ENCODE measurements around the gene APLNR. TPM values are rescaled to one million over a fixed set of nuclear protein-coding genes. Genes with fewer than 3 reads are reported as not detected.

The APLNR gene
- total RNA-seq, 5 donors from 2014 or later (not counting 1 experiment from before 2014, with no cell fraction given): not detected

DNA sequence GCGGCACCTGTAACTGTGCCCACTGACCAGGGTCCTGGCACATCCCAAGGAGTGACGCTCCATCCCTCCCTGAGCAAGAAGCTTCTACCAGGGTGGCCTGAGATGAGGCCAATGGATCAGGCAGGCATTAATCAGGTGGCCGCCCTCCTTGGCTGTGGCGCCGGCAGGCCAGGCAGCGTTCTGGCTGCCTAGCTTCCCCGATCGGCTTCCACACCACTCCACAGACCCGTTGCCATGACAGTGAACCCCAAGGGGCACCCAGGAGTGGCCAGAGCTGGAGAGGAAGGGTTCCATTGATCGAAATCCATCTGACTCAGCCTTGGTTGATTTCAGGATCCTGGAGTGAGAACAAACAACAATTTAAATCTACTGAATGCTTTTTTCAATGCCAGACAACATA is 34.8 kb downstream of the APLNR start:
- ATAC-seq (replicated peaks in 1 of 4): no peak
- no peak overlapping the region for H3K27ac ChIP-seq (ENCODE audit: low read length)
- CTCF ChIA-PET: no interaction called here
- H3K27me3 Mint-ChIP-seq: peaks cover 20 to 23% of the 10 kb centered on the region in 2 donors
- POLR2A ChIA-PET: no interaction called here
- H3K9me3 Mint-ChIP-seq: no peaks in the 10 kb centered on the region
- no peaks in the 10 kb centered on the region for H3K9me3 ChIP-seq
- H3K36me3 ChIP-seq (ENCODE audit: control insufficient read depth in 2 of 2, extremely low read depth in 1 of 2, insufficient read depth in 1 of 2, low read length in 1 of 2): no peaks in the 10 kb centered on the region
- DNase-seq: no peak
- H3K27ac Mint-ChIP-seq: no peak overlapping the region
- no peaks in the 10 kb centered on the region for H3K36me3 Mint-ChIP-seq
- H3K4me3 Mint-ChIP-seq: no peak overlapping the region
- no peaks in the 10 kb centered on the region for H3K4me1 Mint-ChIP-seq
- WGBS (ENCODE audit: insufficient coverage): 95% methylated on average over 6 of the region's 10 CpGs
- peaks cover 0 to 22% of the 10 kb centered on the region in 2 experiments for H3K27me3 ChIP-seq (replicated peaks in 1 of 2; ENCODE audit: control insufficient read depth in 2 of 2, extremely low read depth in 1 of 2, insufficient read depth in 2 of 2, low read length in 1 of 2)
- H3K4me3 ChIP-seq (ENCODE audit: control insufficient read depth in 1 of 2, extremely low read depth in 1 of 2, low read length in 1 of 2): no peak overlapping the region
- no peaks in the 10 kb centered on the region for H3K4me1 ChIP-seq (ENCODE audit: control insufficient read depth in 1 of 2, extremely low read depth in 1 of 2, insufficient read depth in 2 of 2, low read length in 2 of 2)

GRCh38 chr11:57200917-57201316 is 36.1 kb downstream of the APLNR start:
- H3K4me1 Mint-ChIP-seq: no peaks in the 10 kb centered on the region
- H3K27ac ChIP-seq (ENCODE audit: low read length): no peak overlapping the region
- no peak overlapping the region for H3K4me3 Mint-ChIP-seq
- WGBS (ENCODE audit: insufficient coverage): 25% methylated on average over 5 of the region's 7 CpGs
- no peaks in the 10 kb centered on the region for H3K36me3 Mint-ChIP-seq
- ChIA-PET POLR2A (no interaction called here), CTCF (no interaction called here)
- no peaks in the 10 kb centered on the region for H3K36me3 ChIP-seq (ENCODE audit: control insufficient read depth in 2 of 2, extremely low read depth in 1 of 2, insufficient read depth in 1 of 2, low read length in 1 of 2)
- no peaks in the 10 kb centered on the region for H3K9me3 Mint-ChIP-seq
- peaks cover 14 to 21% of the 10 kb centered on the region in 2 donors for H3K27me3 Mint-ChIP-seq
- H3K4me3 ChIP-seq (ENCODE audit: control insufficient read depth in 1 of 2, extremely low read depth in 1 of 2, low read length in 1 of 2): no peak overlapping the region
- no peaks in the 10 kb centered on the region for H3K9me3 ChIP-seq
- ATAC-seq (replicated peaks in 1 of 4) (no peak), DNase-seq (no peak)
- peaks cover 0 to 15% of the 10 kb centered on the region in 2 experiments for H3K27me3 ChIP-seq (replicated peaks in 1 of 2; ENCODE audit: control insufficient read depth in 2 of 2, extremely low read depth in 1 of 2, insufficient read depth in 2 of 2, low read length in 1 of 2)
- no peaks in the 10 kb centered on the region for H3K4me1 ChIP-seq (ENCODE audit: control insufficient read depth in 1 of 2, extremely low read depth in 1 of 2, insufficient read depth in 2 of 2, low read length in 2 of 2)
- no peak overlapping the region for H3K27ac Mint-ChIP-seq

DNA sequence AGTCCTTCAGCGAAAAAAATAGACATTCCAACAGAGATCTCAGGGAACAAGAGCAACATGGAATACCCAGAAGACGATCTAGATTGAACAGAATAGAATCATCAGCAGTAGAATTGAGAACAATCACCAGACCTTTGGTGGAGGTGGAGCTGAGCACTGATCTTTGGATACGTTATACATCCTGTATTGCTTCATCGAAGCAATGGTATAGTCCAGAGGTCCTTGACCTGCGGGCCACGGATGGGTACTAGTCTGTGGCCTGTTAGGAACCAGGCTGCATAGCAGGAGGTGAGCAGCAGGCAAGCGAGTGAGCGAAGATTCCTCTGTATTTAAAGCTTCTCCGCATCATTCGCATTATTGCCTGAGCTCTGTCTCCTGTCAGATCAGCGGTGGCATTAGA is 37.7 kb downstream of the APLNR start:
- peaks cover 0 to 15% of the 10 kb centered on the region in 2 experiments for H3K27me3 ChIP-seq (replicated peaks in 1 of 2; ENCODE audit: control insufficient read depth in 2 of 2, extremely low read depth in 1 of 2, insufficient read depth in 2 of 2, low read length in 1 of 2)
- H3K4me3 ChIP-seq (ENCODE audit: control insufficient read depth in 1 of 2, extremely low read depth in 1 of 2, low read length in 1 of 2): no peak overlapping the region
- Mint-ChIP-seq H3K27me3 (peaks cover 10 to 17% of the 10 kb centered on the region in 2 donors), H3K27ac (no peak overlapping the region), H3K4me3 (no peak overlapping the region), H3K9me3 (no peaks in the 10 kb centered on the region), H3K4me1 (no peaks in the 10 kb centered on the region), H3K36me3 (no peaks in the 10 kb centered on the region)
- 85% methylated on average over 10 of the region's 11 CpGs for WGBS (ENCODE audit: insufficient coverage)
- no peaks in the 10 kb centered on the region for H3K9me3 ChIP-seq
- POLR2A ChIA-PET: no interaction called here
- no peaks in the 10 kb centered on the region for H3K4me1 ChIP-seq (ENCODE audit: control insufficient read depth in 1 of 2, extremely low read depth in 1 of 2, insufficient read depth in 2 of 2, low read length in 2 of 2)
- ATAC-seq (replicated peaks in 1 of 4): no peak
- no peak for DNase-seq
- H3K27ac ChIP-seq (ENCODE audit: low read length): no peak overlapping the region
- H3K36me3 ChIP-seq (ENCODE audit: control insufficient read depth in 2 of 2, extremely low read depth in 1 of 2, insufficient read depth in 1 of 2, low read length in 1 of 2): no peaks in the 10 kb centered on the region
- CTCF ChIA-PET: no interaction called here

DNA sequence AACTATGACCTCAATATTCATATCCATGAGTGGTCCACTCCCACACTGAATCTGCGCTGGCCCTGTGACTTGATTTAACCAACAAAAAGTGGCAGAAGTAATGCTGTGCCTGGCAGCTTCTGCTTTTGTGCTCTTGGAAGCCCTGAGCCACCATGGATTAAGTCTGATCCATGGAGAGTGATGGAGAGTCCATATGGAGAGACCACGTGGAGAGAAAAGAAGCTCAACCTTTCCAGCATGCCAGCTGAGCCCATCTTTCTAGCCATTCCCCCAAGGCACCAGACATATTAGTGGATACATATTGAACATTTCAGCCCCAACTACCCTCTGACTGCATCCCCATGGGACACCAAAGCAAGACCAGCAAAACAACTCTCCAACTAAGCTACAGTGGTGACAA is 39.3 kb downstream of the APLNR start:
- WGBS (ENCODE audit: insufficient coverage): 60% methylated on average over 1 of the region's 2 CpGs
- no peak for ATAC-seq (replicated peaks in 1 of 4)
- Histone ChIP-seq H3K4me3 (ENCODE audit: control insufficient read depth in 1 of 2, extremely low read depth in 1 of 2, low read length in 1 of 2) (no peak overlapping the region), H3K36me3 (ENCODE audit: control insufficient read depth in 2 of 2, extremely low read depth in 1 of 2, insufficient read depth in 1 of 2, low read length in 1 of 2) (no peaks in the 10 kb centered on the region), H3K4me1 (ENCODE audit: control insufficient read depth in 1 of 2, extremely low read depth in 1 of 2, insufficient read depth in 2 of 2, low read length in 2 of 2) (no peaks in the 10 kb centered on the region), H3K9me3 (no peaks in the 10 kb centered on the region), H3K27ac (ENCODE audit: low read length) (no peak overlapping the region), H3K27me3 (replicated peaks in 1 of 2; ENCODE audit: control insufficient read depth in 2 of 2, extremely low read depth in 1 of 2, insufficient read depth in 2 of 2, low read length in 1 of 2) (peaks cover 0 to 11% of the 10 kb centered on the region in 2 experiments)
- Mint-ChIP-seq H3K4me1 (no peaks in the 10 kb centered on the region), H3K27me3 (peaks cover 12 to 20% of the 10 kb centered on the region in 2 donors), H3K36me3 (no peaks in the 10 kb centered on the region), H3K27ac (no peak overlapping the region), H3K9me3 (peaks cover 0 to 10% (median 0%) of the 10 kb centered on the region in 3 donors), H3K4me3 (no peak overlapping the region)
- ChIA-PET CTCF (no interaction called here), POLR2A (no interaction called here)
- DNase-seq: no peak

- peaks cover 0 to 10% (median 0%) of the 10 kb centered on the region in 3 donors for H3K9me3 Mint-ChIP-seq
- no peaks in the 10 kb centered on the region for H3K36me3 Mint-ChIP-seq
Measured at GRCh38 chr11:57196596-57196995, 40.5 kb downstream of the APLNR start.

DNA sequence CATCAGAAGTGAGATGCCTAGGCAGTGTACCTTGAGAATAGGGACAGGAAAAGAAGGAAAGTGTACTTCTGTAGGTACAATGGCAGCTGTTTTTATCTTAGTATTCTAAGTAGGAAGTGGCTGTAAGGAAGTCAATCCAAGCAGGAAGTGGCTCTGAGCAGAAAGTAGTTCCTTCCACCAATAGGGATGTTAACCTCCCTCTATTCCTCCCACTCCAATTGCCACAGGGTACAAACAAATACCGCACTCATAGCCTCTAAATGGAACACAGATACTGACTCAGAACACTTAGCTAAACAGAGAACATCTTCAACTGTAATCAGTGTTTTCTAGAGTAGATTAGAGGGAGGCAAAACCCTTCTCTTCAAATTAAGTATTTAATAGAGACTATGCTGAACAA is 44.7 kb downstream of the APLNR start:
- Mint-ChIP-seq H3K27ac (no peak overlapping the region), H3K4me1 (no peaks in the 10 kb centered on the region), H3K36me3 (no peaks in the 10 kb centered on the region), H3K9me3 (peaks cover 0 to 10% (median 0%) of the 10 kb centered on the region in 3 donors), H3K4me3 (no peak overlapping the region), H3K27me3 (peaks cover 14 to 38% of the 10 kb centered on the region in 2 donors)
- ChIA-PET CTCF (no interaction called here), POLR2A (no interaction called here)
- no CpG with 5 or more reads among the region's 1 CpG for WGBS (ENCODE audit: insufficient coverage)
- no peaks in the 10 kb centered on the region for H3K36me3 ChIP-seq (ENCODE audit: control insufficient read depth in 2 of 2, extremely low read depth in 1 of 2, insufficient read depth in 1 of 2, low read length in 1 of 2)
- H3K4me1 ChIP-seq (ENCODE audit: control insufficient read depth in 1 of 2, extremely low read depth in 1 of 2, insufficient read depth in 2 of 2, low read length in 2 of 2): no peaks in the 10 kb centered on the region
- H3K27ac ChIP-seq (ENCODE audit: low read length): no peak overlapping the region
- peaks cover 5 to 6% of the 10 kb centered on the region in 2 experiments for H3K27me3 ChIP-seq (replicated peaks in 1 of 2; ENCODE audit: control insufficient read depth in 2 of 2, extremely low read depth in 1 of 2, insufficient read depth in 2 of 2, low read length in 1 of 2)
- H3K9me3 ChIP-seq: no peaks in the 10 kb centered on the region
- no peak for DNase-seq
- no peak overlapping the region for H3K4me3 ChIP-seq (ENCODE audit: control insufficient read depth in 1 of 2, extremely low read depth in 1 of 2, low read length in 1 of 2)
- ATAC-seq (replicated peaks in 1 of 4): no peak

More at GRCh38 chr11:57196596-57196995, 40.5 kb downstream of the APLNR start:
- Histone ChIP-seq H3K4me1 (ENCODE audit: control insufficient read depth in 1 of 2, extremely low read depth in 1 of 2, insufficient read depth in 2 of 2, low read length in 2 of 2) (no peaks in the 10 kb centered on the region), H3K27ac (ENCODE audit: low read length) (no peak overlapping the region), H3K36me3 (ENCODE audit: control insufficient read depth in 2 of 2, extremely low read depth in 1 of 2, insufficient read depth in 1 of 2, low read length in 1 of 2) (no peaks in the 10 kb centered on the region), H3K9me3 (no peaks in the 10 kb centered on the region), H3K27me3 (replicated peaks in 1 of 2; ENCODE audit: control insufficient read depth in 2 of 2, extremely low read depth in 1 of 2, insufficient read depth in 2 of 2, low read length in 1 of 2) (peaks cover 6 to 7% of the 10 kb centered on the region in 2 experiments), H3K4me3 (ENCODE audit: control insufficient read depth in 1 of 2, extremely low read depth in 1 of 2, low read length in 1 of 2) (no peak overlapping the region)
- H3K27me3 Mint-ChIP-seq: peaks cover 12 to 17% of the 10 kb centered on the region in 2 donors
- ATAC-seq (replicated peaks in 1 of 4) (no peak), DNase-seq (no peak)
- no peaks in the 10 kb centered on the region for H3K4me1 Mint-ChIP-seq
- WGBS (ENCODE audit: insufficient coverage): 62% methylated on average over 2 of the region's 6 CpGs
- ChIA-PET CTCF (no interaction called here), POLR2A (no interaction called here)
- H3K4me3 Mint-ChIP-seq: no peak overlapping the region
- no peak overlapping the region for H3K27ac Mint-ChIP-seq

Data from T-cell (primary cell).